ENCODE data around the gene NSMCE1. TPM values are rescaled to one million over a fixed set of nuclear protein-coding genes. Genes with fewer than 3 reads are reported as not detected.
"Not testable (repeated sequence)": the region's sequence is repeated elsewhere in the genome, so short reads cannot be mapped to it uniquely, and the experiment has no call there.

NSMCE1 gene
- total RNA-seq, 2 experiments from 2014 or later: 112 to 117 TPM

DNA sequence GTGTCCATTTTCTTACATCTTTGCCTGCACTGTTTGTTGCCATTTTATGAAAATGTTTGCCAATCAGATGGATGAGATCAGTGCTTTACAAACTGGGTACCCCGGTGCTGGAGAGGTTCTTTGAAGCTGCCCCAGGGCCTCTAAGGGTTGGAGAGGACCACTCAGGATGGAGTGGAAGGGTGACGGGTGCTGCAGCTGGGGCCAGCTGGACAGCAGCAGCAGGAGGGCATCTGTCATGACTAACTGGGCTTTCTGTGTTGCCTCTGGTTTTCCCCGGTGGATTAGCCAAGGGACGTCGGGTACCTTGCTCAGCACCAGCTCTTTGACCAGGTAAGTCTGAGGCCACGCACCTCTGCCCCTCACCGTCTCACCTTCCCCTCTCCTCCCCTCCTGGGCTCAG, 52.9 kb downstream of the NSMCE1 start:
- DNase-seq: no peak
- CTCF ChIA-PET: no interaction called here
- Mint-ChIP-seq H3K27me3 (ENCODE audit: low read depth) (no peaks in the 10 kb centered on the region), H3K36me3 (ENCODE audit: low read depth) (peaks cover 7% of the 10 kb centered on the region), H3K9me3 (no peaks in the 10 kb centered on the region), H3K27ac (no peak overlapping the region), H3K4me3 (no peak overlapping the region), H3K4me1 (ENCODE audit: low read depth) (peaks cover 8% of the 10 kb centered on the region)
- intact Hi-C loops (cut with micrococcal nuclease): no loop called here

GRCh38 chr16:27214084-27214961, 54.2 kb downstream of the NSMCE1 start:
- Mint-ChIP-seq H3K9me3 (no peaks in the 10 kb centered on the region), H3K27me3 (ENCODE audit: low read depth) (no peaks in the 10 kb centered on the region), H3K36me3 (ENCODE audit: low read depth) (peaks cover 8% of the 10 kb centered on the region), H3K4me1 (ENCODE audit: low read depth) (peaks cover 8% of the 10 kb centered on the region), H3K4me3 (no peak overlapping the region), H3K27ac (no peak overlapping the region)
- intact Hi-C loops (cut with micrococcal nuclease): no loop called here
- DNase-seq: no peak
- CTCF ChIA-PET: no interaction called here

GRCh38 chr16:27211026-27211425, 57.5 kb downstream of the NSMCE1 start:
- Mint-ChIP-seq H3K27me3 (ENCODE audit: low read depth) (no peaks in the 10 kb centered on the region), H3K36me3 (ENCODE audit: low read depth) (peaks cover 7% of the 10 kb centered on the region), H3K9me3 (no peaks in the 10 kb centered on the region), H3K27ac (no peak overlapping the region), H3K4me3 (no peak overlapping the region), H3K4me1 (ENCODE audit: low read depth) (peaks cover 11% of the 10 kb centered on the region)
- intact Hi-C loops (cut with micrococcal nuclease): no loop called here
- CTCF ChIA-PET: interaction anchor here (0.6 kb wide), 1 partner anchor 8 kb away, joined by 9 read pairs; no protein-coding TSS in a partner anchor
- no peak for DNase-seq

GRCh38 chr16:27210174-27210573, 58.4 kb downstream of the NSMCE1 start:
- Mint-ChIP-seq H3K36me3 (ENCODE audit: low read depth) (peaks cover 4% of the 10 kb centered on the region), H3K27ac (no peak overlapping the region)
- intact Hi-C loops (cut with micrococcal nuclease): no loop called here

DNA sequence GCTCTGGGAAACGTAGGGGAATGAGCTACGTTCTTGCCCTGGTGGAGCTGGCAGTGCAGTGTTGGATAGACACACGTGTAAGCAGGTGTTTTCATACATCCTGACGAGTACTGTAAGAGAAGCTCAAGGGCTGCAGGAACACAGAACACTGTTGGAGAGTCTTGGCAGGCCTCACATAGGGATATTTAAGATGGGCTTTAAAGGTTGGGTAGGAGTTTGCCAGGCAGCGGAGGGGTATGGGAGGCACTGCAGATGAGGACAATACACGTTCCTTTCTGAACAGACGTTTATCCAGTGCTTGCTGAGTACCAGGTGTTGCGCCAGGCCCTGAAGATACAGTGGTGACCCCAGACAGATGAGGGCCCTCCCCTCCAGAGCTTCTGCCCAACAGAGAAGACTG, 59.0 kb downstream of the NSMCE1 start:
- H3K27me3 Mint-ChIP-seq (ENCODE audit: low read depth): no peaks in the 10 kb centered on the region
- H3K27ac Mint-ChIP-seq: no peak overlapping the region
- peaks cover 11% of the 10 kb centered on the region for H3K4me1 Mint-ChIP-seq (ENCODE audit: low read depth)
- H3K9me3 Mint-ChIP-seq: no peaks in the 10 kb centered on the region
- H3K4me3 Mint-ChIP-seq: no peak overlapping the region
- intact Hi-C loops (cut with micrococcal nuclease): no loop called here
- H3K36me3 Mint-ChIP-seq (ENCODE audit: low read depth): peaks cover 4% of the 10 kb centered on the region
- DNase-seq: no peak
- CTCF ChIA-PET: interaction anchor here (1.2 to 1.4 kb wide), 2 partner anchors 16 to 29 kb away, joined by 3 to 7 read pairs; no protein-coding TSS in a partner anchor

More at GRCh38 chr16:27210174-27210573, 58.4 kb downstream of the NSMCE1 start:
- Mint-ChIP-seq H3K27me3 (ENCODE audit: low read depth) (no peaks in the 10 kb centered on the region), H3K4me3 (no peak overlapping the region), H3K9me3 (no peaks in the 10 kb centered on the region), H3K4me1 (ENCODE audit: low read depth) (peaks cover 11% of the 10 kb centered on the region)
- DNase-seq: no peak
- CTCF ChIA-PET: interaction anchor here (1.4 kb wide), 1 partner anchor 30 kb away, joined by 7 read pairs; no protein-coding TSS in a partner anchor

GRCh38 chr16:27208796-27209195, 59.8 kb downstream of the NSMCE1 start:
- no peak for DNase-seq
- CTCF ChIA-PET: interaction anchor here (1.2 kb wide), 1 partner anchor 16 kb away, joined by 3 read pairs; no protein-coding TSS in a partner anchor
- Mint-ChIP-seq H3K27me3 (ENCODE audit: low read depth) (no peaks in the 10 kb centered on the region), H3K27ac (no peak overlapping the region), H3K4me3 (no peak overlapping the region), H3K4me1 (ENCODE audit: low read depth) (peaks cover 16% of the 10 kb centered on the region), H3K36me3 (ENCODE audit: low read depth) (peaks cover 5% of the 10 kb centered on the region), H3K9me3 (no peaks in the 10 kb centered on the region)
- intact Hi-C loops (cut with micrococcal nuclease): no loop called here

- H3K27ac Mint-ChIP-seq: no peak overlapping the region
- no peaks in the 10 kb centered on the region for H3K27me3 Mint-ChIP-seq (ENCODE audit: low read depth)
- H3K9me3 Mint-ChIP-seq: no peaks in the 10 kb centered on the region
- H3K4me3 Mint-ChIP-seq: no peak overlapping the region
- H3K4me1 Mint-ChIP-seq (ENCODE audit: low read depth): peaks cover 17% of the 10 kb centered on the region
- CTCF ChIA-PET: no interaction called here
- DNase-seq: no peak
- intact Hi-C loops (cut with micrococcal nuclease): no loop called here
- H3K36me3 Mint-ChIP-seq (ENCODE audit: low read depth): peaks cover 5% of the 10 kb centered on the region
Observed at GRCh38 chr16:27208081-27208680, 60.4 kb downstream of the NSMCE1 start.

- DNase-seq; H3K4me3 Mint-ChIP-seq; CTCF ChIA-PET; H3K27me3 Mint-ChIP-seq (ENCODE audit: low read depth); intact Hi-C loops (cut with micrococcal nuclease); H3K9me3 Mint-ChIP-seq; H3K36me3 Mint-ChIP-seq (ENCODE audit: low read depth); H3K27ac Mint-ChIP-seq: not testable (repeated sequence)
- H3K4me1 Mint-ChIP-seq (ENCODE audit: low read depth): peaks cover 26% of the 10 kb centered on the region
Observed at GRCh38 chr16:27207121-27207520, 61.5 kb downstream of the NSMCE1 start.

DNA sequence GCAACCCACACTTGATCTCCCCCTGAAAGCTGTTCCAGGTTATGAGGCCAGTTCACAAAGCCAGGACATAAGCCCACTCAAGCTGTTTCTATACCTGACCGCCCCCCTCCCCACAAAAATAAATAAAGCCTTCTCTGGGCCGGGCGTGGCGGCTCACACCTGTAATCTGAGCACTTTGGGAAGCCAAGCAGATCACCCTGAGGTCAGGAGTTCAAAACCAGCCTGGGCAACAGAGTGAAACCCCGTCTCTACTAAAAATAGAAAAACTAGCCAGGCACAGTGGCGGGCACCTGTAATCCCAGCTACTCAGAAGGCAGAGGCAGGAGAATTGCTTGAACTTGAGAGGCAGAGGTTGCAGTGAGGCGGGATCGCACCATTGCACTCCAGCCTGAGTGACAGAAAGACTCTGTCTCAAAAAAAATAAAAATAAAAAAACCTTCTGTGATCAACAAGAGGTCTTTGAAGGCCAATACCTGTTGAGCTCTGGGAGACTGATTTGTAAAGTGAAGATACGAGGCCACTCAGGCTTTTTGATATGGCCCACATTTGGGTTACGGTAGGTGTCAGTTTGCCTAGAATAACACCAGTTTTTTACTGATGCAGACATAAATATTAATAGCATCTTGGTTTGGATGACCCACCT, 63.0 kb downstream of the NSMCE1 start:
- H3K27me3 Mint-ChIP-seq (ENCODE audit: low read depth): no peaks in the 10 kb centered on the region
- CTCF ChIA-PET: interaction anchor here (0.8 to 3.6 kb wide), 3 partner anchors 26 to 162 kb away, joined by 4 to 13 read pairs (median 6); no protein-coding TSS in a partner anchor
- intact Hi-C loops (cut with micrococcal nuclease): no loop called here
- DNase-seq: no peak
- H3K9me3 Mint-ChIP-seq: peaks cover 5% of the 10 kb centered on the region
- H3K4me1 Mint-ChIP-seq (ENCODE audit: low read depth): peaks cover 31% of the 10 kb centered on the region
- H3K27ac Mint-ChIP-seq: no peak overlapping the region
- peaks cover 5% of the 10 kb centered on the region for H3K36me3 Mint-ChIP-seq (ENCODE audit: low read depth)
- H3K4me3 Mint-ChIP-seq: no peak overlapping the region

GRCh38 chr16:27204312-27204915, 64.2 kb downstream of the NSMCE1 start:
- DNase-seq: no peak
- H3K27ac Mint-ChIP-seq: peak overlapping the region; percentile 100
- H3K4me1 Mint-ChIP-seq (ENCODE audit: low read depth): peaks cover 42% of the 10 kb centered on the region
- H3K36me3 Mint-ChIP-seq (ENCODE audit: low read depth): peaks cover 3% of the 10 kb centered on the region
- peaks cover 5% of the 10 kb centered on the region for H3K9me3 Mint-ChIP-seq
- H3K27me3 Mint-ChIP-seq (ENCODE audit: low read depth): no peaks in the 10 kb centered on the region
- H3K4me3 Mint-ChIP-seq: peak overlapping the region; percentile 99
- CTCF ChIA-PET: interaction anchor here (0.6 to 3.6 kb wide), 10 partner anchors 25 to 252 kb away, joined by 3 to 13 read pairs (median 6); no protein-coding TSS in a partner anchor
- intact Hi-C loops (cut with micrococcal nuclease): no loop called here

DNA sequence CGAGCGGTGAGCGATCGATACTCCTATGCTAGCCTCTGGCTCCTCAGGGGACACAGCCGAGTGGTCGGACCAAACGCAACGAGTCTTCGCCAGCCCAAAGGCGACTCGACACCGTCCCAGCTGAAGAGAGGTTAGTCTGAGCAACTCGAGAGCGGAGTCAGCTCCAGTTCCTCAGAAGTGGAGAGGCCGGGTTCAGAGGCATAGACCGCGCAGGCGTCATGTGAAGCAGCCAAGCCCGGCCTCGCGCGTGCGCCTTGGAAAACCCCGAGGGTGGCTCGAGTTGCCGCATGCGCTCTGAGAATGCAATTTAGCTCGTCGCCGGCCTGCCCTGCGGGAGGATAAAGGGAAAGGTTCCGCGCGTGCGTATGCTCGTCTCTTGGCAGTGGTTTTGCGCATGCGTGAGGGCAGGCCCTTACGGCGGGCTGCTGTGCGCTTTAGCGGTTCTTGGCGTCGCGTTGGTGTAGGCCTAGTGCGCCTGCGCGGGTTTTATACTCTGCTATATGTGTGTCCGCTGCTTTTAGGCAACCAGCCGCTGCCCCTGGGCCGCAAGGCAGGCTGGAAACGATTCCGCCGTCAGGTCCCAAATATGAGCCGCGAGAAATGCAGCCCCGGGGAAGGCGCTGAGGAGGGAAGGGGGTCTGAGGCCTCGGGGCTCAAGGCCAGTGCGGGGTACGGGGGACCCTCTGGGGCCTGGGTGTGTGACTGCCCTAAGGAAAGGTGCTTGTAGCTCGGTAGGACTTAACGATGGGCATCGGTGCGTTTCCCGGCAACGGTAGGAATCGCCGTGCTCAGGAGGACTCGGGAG, 64.9 kb downstream of the NSMCE1 start, which contains the start of gene KDM8:
KDM8 (plus strand) TSS at position 20 of the 805 bp plus-strand sequence. CDS start 6,598 bp downstream, outside the sequence.
- CTCF ChIA-PET: interaction anchor here (0.7 to 3.6 kb wide), 8 partner anchors 24 to 112 kb away, joined by 3 to 13 read pairs (median 6); no protein-coding TSS in a partner anchor

More for the DNA sequence above, 64.9 kb downstream of the NSMCE1 start, which contains the start of gene KDM8:
- Mint-ChIP-seq H3K27ac (peak within 1 kb of the TSS; percentile 100), H3K4me1 (ENCODE audit: low read depth) (peaks cover 49% of the 10 kb centered on the region), H3K36me3 (ENCODE audit: low read depth) (peaks cover 3% of the 10 kb centered on the region), H3K9me3 (peaks cover 5% of the 10 kb centered on the region), H3K27me3 (ENCODE audit: low read depth) (no peaks in the 10 kb centered on the region), H3K4me3 (peak within 1 kb of the TSS; percentile 99)
- peak; percentile 100 for DNase-seq
- intact Hi-C loops (cut with micrococcal nuclease): loop anchor here (1.0 kb wide), 5 partner anchors 24 to 205 kb away; no protein-coding TSS in a partner anchor

All from activated naive CD4-positive, alpha-beta T cell treated with anti-CD3 and anti-CD28 coated beads for 36 hours (primary cell).